Ascending aorta (tissue), 2 donors: ENCODE results near the gene PIP5K1B. TPM values are rescaled to one million over a fixed set of nuclear protein-coding genes. Genes with fewer than 3 reads are reported as not detected.

ENCODE experiments used
- DNase-seq, 2 donors: peaks; one replicate each; pipeline ENCODE4 v3.0.0-alpha.2; 2019; ENCODE audit warnings: low spot score in 2 of 2
- H3K27ac ChIP-seq, 2 donors: fragments of 200-600 bp; sonication (generic); one replicate each; pipeline ENCODE4 v1.5.1; 2016 to 2017; ENCODE audit warnings: mild to moderate bottlenecking in 1 of 2
- H3K27me3 ChIP-seq: fragments of 200-600 bp; sonication (generic); one replicate; pipeline ENCODE4 v1.5.1; 2017
- H3K36me3 ChIP-seq, 2 donors: fragments of 200-600 bp; sonication (generic); one replicate each; pipeline ENCODE4 v1.5.1; 2016
- H3K4me1 ChIP-seq, 2 donors: fragments of 200-600 bp; sonication (generic); one replicate each; pipeline ENCODE4 v1.5.1; 2016 to 2017; ENCODE audit warnings: mild to moderate bottlenecking in 1 of 2
- H3K4me3 ChIP-seq, 2 donors: fragments of 200-600 bp; sonication (generic); one replicate each; pipeline ENCODE4 v1.5.1; 2016 to 2017; ENCODE audit warnings: mild to moderate bottlenecking in 1 of 2
- H3K9me3 ChIP-seq, 2 donors: fragments of 200-600 bp; sonication (generic); one replicate each; pipeline ENCODE4 v1.5.1; 2016
- intact Hi-C: fragments of 100-400 bp; cut with DNase I; formaldehyde crosslinking; loops from one replicate; pipeline ENCODE4 v1.15.1; 2023
- total RNA-seq: library from RNA; depleted of rRNA; stranded (reverse); fragments of >200 nt; gene quantifications from one replicate; pipeline ENCODE4 v1.1.0, GENCODE V29; 2016
- TF ChIP-seq, protein P1 (sequence below), 3 experiments: fragments of 200-600 bp in 2 of 3; fragments of 450-650 bp in 1 of 3; sonication (generic) in 2 of 3; IDR thresholded peaks; one replicate each; pipeline ENCODE4 v1.5.1; 2016 to 2019; ENCODE audit warnings: antibody characterized with exemption in 3 of 3, mild to moderate bottlenecking in 1 of 3, moderate library complexity in 1 of 3

Gene PIP5K1B
- total RNA-seq, 1 donor from 2014 or later: 0.85 TPM

GRCh38 chr9:69003051-69003450 is 298.0 kb downstream of the PIP5K1B start:
- Histone ChIP-seq H3K9me3 (no peaks in the 10 kb centered on the region), H3K27ac (no peak overlapping the region), H3K4me3 (no peak overlapping the region), H3K4me1 (no peaks in the 10 kb centered on the region), H3K27me3 (no peaks in the 10 kb centered on the region), H3K36me3 (no peaks in the 10 kb centered on the region)
- no peak for DNase-seq
- TF ChIP-seq, protein P1, sequence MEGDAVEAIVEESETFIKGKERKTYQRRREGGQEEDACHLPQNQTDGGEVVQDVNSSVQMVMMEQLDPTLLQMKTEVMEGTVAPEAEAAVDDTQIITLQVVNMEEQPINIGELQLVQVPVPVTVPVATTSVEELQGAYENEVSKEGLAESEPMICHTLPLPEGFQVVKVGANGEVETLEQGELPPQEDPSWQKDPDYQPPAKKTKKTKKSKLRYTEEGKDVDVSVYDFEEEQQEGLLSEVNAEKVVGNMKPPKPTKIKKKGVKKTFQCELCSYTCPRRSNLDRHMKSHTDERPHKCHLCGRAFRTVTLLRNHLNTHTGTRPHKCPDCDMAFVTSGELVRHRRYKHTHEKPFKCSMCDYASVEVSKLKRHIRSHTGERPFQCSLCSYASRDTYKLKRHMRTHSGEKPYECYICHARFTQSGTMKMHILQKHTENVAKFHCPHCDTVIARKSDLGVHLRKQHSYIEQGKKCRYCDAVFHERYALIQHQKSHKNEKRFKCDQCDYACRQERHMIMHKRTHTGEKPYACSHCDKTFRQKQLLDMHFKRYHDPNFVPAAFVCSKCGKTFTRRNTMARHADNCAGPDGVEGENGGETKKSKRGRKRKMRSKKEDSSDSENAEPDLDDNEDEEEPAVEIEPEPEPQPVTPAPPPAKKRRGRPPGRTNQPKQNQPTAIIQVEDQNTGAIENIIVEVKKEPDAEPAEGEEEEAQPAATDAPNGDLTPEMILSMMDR (IDR thresholded peaks at IDR 0.05): no peak
- intact Hi-C loops: no loop called here

- H3K36me3 ChIP-seq: no peaks in the 10 kb centered on the region
- no peak for DNase-seq
- no peaks in the 10 kb centered on the region for H3K27me3 ChIP-seq
- no peaks in the 10 kb centered on the region for H3K4me1 ChIP-seq
- no peak overlapping the region for H3K27ac ChIP-seq
- intact Hi-C loops: no loop called here
- TF ChIP-seq, protein P1 (IDR thresholded peaks at IDR 0.05): no peak
- H3K9me3 ChIP-seq: no peaks in the 10 kb centered on the region
- no peak overlapping the region for H3K4me3 ChIP-seq
Observed at GRCh38 chr9:69004836-69005235, 299.8 kb downstream of the PIP5K1B start.

DNA sequence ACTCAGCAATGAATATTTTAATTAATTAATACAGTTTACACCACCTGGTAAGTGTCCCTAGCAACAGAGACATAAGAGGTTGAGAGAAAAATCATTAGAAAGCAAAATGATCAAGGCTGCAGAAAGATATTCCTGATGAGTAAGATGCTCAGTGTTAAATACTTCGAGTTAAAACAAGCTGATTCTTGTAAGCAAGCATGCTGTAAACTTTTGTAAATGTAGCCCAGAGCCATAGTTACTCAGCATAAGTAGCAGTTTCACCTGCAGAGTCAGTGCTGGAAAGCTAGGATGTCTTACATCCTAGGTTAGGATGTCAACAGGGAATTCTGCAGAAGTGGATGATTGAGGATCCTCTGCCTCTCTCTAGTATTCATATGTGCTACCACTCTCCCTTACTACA is 304.7 kb downstream of the PIP5K1B start:
- Histone ChIP-seq H3K27ac (no peak overlapping the region), H3K36me3 (no peaks in the 10 kb centered on the region), H3K27me3 (no peaks in the 10 kb centered on the region), H3K4me3 (no peak overlapping the region), H3K4me1 (no peaks in the 10 kb centered on the region), H3K9me3 (no peaks in the 10 kb centered on the region)
- TF ChIP-seq, protein P1 (IDR thresholded peaks at IDR 0.05): no peak
- intact Hi-C loops: no loop called here
- no peak for DNase-seq

DNA sequence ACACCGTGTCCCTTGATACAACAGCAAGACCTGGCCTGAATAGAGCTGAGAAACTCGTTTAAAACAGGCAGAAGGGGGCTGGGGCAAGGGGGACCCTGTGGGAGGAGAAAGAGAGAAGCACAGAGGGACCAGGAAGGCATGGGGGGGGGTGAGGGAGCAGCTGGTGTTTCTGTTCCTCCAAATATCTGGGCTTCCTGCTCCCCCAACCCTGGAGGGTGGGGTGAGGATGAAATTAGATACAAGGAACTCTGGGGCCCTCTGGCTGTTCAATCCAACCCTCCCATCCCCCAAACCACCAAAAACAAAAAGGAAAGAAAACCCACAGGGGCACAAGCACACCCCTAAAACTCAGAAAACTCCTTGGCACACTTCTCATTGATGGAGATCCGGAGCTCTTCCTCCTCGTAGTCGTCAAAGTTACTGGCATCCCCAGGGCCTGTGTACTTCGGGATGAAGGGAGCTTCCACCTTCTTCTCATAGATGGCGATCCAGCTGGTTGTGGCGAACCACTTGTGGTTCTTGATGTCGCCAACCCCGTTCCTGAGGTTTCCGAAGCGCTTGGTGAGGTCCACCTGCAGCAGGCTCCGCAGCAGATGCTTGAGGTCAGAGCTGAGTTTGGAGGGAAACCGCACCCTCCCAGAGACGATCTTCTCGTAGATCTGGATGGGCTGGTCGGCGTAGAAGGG is 307.8 kb downstream of the PIP5K1B start:
- intact Hi-C loops: no loop called here
- Histone ChIP-seq H3K36me3 (no peaks in the 10 kb centered on the region), H3K27ac (no peak overlapping the region), H3K27me3 (no peaks in the 10 kb centered on the region), H3K4me1 (no peaks in the 10 kb centered on the region), H3K4me3 (no peak overlapping the region), H3K9me3 (no peaks in the 10 kb centered on the region)
- TF ChIP-seq, protein P1 (IDR thresholded peaks at IDR 0.05): no peak
- DNase-seq: no peak

DNA sequence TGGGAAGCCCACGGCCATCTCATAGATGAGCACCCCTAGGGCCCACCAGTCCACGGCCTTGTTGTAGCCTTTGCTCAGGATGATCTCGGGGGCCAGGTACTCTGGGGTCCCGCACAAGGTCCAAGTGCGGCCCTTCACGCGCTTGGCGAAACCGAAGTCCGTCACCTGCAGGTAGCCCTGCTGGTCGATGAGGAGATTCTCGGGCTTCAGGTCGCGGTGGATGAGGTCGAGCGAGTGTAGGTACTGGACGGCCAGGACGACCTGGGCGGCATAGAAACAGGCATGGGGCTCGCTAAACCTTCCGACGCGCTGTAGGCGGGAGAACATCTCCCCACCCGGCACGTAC is 308.3 kb downstream of the PIP5K1B start:
- TF ChIP-seq, protein P1 (IDR thresholded peaks at IDR 0.05): no peak
- Histone ChIP-seq H3K4me3 (no peak overlapping the region), H3K4me1 (no peaks in the 10 kb centered on the region), H3K27me3 (no peaks in the 10 kb centered on the region), H3K9me3 (no peaks in the 10 kb centered on the region), H3K36me3 (no peaks in the 10 kb centered on the region), H3K27ac (no peak overlapping the region)
- intact Hi-C loops: no loop called here
- no peak for DNase-seq

GRCh38 chr9:69014013-69014412 is 309.0 kb downstream of the PIP5K1B start, which contains the start of gene PRKACG:
TSS of gene PRKACG (minus strand) at chr9:69014113. CDS start at chr9:69014092, 21 bp downstream.
- no peaks in the 10 kb centered on the region for H3K9me3 ChIP-seq
- no peaks in the 10 kb centered on the region for H3K27me3 ChIP-seq
- H3K36me3 ChIP-seq: no peaks in the 10 kb centered on the region
- DNase-seq: no peak
- TF ChIP-seq, protein P1 (IDR thresholded peaks at IDR 0.05): no peak
- H3K27ac ChIP-seq: no peak within 1 kb of the TSS
- H3K4me3 ChIP-seq: no peak within 1 kb of the TSS
- intact Hi-C loops: no loop called here
- no peaks in the 10 kb centered on the region for H3K4me1 ChIP-seq
